ENCODE results near the gene ERCC8.
"Not testable (repeated sequence)": the region's sequence is repeated elsewhere in the genome, so short reads cannot be mapped to it uniquely, and the experiment has no call there.

The ERCC8 gene

GRCh38 chr5:60944904-60945812 lies at the start of gene ERCC8, which contains the start of gene NDUFAF2:
ERCC8 (minus strand) TSS chr5:60945070; CDS start chr5:60945008, 62 bp downstream.
NDUFAF2 (plus strand) TSS chr5:60945205; CDS start chr5:60945256, 51 bp downstream.
- DNase-seq, result peak; percentile 63

GRCh38 chr5:60993875-60994571 lies 49.2 kb upstream of the ERCC8 start:
- DNase-seq, result no peak

DNA sequence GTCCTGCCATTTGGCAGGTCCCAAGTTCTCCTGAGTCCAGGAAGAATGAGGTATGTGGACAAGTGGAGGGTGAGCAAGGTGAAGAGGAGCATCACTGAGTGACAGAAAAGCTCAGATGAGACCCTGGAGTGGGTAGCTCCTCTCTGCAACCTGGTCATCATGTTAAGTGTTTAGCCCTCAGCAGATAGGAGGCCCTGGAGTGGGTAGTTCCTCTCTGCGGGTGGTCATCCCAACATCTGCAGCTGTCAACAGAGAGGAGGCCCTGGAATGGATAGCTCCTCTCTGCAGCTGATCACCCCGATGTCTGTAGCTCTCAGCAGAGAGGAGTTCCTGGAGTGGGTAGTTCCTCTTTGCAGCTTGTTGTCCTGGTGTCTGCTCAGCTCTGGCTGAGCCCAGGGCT lies 48.6 kb upstream of the ERCC8 start:
- no peak for DNase-seq

DNA sequence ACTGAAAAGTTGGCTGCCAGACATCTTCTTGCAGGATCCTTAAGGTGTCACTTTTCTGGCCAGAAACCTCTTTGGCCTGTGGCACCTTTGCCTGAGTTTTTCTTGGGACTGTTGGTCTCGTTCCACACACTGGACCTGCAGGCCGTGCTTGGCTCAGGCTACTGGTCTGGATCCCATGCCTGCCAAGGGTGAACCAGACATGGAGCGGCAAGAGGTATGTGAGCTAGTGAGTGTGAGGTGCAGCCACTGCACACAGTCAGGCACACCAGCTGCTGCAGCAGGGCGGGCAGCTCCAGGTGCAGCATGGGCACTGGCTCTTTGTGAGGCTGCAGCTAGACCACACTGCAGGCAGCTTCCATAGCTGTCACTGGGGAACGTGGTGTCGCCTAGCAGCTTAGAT lies 48.0 kb upstream of the ERCC8 start:
- DNase-seq, result no peak

DNA sequence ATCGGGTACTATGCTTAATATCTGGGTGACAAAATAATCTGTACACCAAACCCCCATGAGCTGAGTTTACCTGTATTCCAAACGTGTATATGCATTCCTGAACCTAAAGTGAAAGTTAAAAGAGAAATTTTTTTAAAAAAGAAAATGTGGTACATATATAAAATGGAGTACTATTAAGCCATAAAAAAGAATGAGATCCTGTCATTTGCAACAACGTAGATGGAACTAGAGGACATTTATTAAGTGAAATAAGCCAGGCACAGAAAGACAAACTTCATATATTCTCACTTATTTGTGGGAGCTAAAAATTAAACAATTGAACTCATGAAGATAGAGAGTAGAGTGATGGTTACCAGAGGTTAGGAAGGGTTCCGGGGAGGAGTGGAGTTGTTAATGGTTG lies 44.9 kb upstream of the ERCC8 start:
- DNase-seq, result no peak

GRCh38 chr5:60982127-60982526 lies 37.3 kb upstream of the ERCC8 start:
- DNase-seq, result not testable (repeated sequence)

DNA sequence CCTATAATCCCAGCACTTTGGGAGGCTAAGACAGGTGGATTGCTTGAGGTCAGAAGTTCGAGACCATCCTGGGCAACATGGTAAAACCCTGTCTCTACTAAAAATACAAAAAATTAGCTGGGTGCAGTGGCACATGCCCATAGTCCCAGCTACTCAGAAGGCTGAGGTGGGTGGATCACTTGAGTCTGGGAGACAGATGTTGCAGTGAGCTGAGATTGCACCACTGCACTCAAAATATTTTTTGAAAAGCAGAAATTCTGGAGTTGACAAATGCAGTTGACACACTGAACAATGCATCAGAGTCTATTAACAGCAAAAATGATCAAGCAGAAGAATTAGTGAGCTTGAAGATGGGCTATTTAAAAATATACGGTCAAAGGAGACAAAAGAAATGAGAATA lies 35.6 kb upstream of the ERCC8 start:
- DNase-seq, result no peak

DNA sequence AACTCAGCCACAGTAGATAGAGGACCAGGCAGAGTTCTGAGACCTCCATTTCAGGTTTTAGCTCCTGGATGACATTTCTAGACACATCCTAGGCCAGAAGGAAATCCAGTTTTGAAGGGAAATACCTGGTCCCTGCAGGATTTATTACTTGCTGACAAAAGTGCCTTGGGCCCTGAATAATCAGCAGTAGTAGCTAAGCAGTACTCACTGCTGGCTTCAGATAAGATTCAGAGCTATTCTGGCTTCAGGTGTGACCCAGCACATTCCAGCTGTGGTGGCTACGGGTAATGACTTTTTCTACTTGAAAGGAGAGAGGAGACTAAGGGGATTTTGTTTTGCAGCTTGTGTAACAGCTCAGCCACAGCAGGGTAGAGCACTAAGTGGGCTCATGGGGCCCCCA lies 34.1 kb upstream of the ERCC8 start:
- no peak for DNase-seq

- no peak for DNase-seq
Measured at GRCh38 chr5:60977956-60978737, 33.3 kb upstream of the ERCC8 start.

DNA sequence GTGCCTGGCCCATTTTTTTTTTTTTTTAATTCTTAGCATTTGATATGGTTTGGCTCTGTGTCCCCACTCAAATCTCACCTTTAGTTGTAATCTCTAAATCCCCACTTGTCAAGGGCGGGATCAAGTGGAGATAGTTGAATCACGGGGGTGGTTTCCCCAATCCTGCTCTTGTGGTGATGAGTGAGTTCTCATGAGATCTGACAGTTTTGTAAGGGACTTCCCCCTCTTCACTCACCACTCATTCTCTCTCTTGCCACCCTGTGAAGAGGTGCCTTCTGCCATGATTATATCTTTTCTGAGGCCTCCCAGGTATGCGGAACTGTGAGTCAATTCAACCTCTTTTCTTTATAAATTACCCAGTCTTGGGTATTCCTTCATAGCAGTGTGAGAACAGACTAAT lies 27.4 kb upstream of the ERCC8 start:
- DNase-seq, result no peak

DNA sequence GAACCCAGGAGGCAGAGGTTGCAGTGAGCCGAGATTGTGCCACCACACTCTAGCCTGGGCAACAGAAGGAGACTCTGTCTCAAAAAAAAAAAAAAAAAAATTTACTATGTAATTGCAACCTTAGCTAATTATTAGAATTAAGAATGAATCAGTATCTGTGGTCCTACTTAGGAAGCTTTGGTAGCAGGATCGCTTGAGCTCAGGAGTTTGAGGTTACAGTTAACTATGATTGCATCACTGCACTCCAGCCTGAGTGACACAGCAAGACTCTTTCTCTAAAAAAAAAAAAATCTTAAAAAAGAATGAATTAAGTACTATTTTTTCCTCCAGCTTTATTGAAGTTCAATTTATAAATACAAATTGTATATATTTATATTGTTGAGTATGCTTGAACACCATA lies 16.8 kb upstream of the ERCC8 start:
- no peak for DNase-seq

DNA sequence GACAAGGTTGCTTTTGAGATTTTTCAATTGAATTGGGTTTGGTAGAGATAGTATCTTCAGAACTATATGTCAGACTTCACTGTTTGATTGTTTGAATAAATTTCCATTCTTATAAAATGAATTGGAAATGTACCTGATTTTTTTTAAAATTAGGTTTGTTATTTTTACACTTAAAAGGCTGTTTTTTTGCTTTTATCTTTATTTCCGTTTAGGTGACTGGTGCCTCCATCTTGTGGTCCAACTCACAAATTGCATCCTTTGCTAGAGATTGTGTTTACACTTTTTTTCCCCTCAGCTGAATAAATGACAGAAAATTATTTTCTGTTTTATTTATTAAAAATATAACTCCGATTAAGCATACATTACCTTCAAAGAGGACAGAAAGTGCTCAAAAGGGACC lies 15.7 kb upstream of the ERCC8 start:
- DNase-seq, result no peak

GRCh38 chr5:60959156-60959555 lies 14.3 kb upstream of the ERCC8 start:
- no peak for DNase-seq

GRCh38 chr5:60958712-60959111 lies 13.8 kb upstream of the ERCC8 start:
- DNase-seq, result no peak

GRCh38 chr5:60958088-60958487 lies 13.2 kb upstream of the ERCC8 start:
- no peak for DNase-seq

DNA sequence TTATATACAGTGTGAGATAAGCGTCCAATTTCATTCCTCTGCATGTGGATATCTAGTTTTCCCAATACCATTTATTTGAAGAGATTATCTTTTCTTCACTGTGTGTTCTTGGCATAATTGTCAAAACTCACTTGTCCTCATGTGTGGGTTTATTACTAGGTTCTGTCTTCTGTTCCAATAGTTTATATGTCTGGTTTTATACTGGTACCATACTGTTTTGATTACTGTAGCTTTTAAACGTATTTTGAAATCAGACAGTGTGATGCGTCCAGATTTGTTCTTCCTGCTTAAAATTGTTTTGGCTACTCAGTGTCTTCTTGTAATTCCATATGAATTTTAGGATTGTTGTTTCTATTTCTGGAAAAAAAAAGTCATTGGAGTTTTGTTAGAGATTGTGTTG lies 10.4 kb upstream of the ERCC8 start:
- DNase-seq, result no peak

GRCh38 chr5:60948738-60949137 lies 3.9 kb upstream of the ERCC8 start:
- DNase-seq, result no peak

DNA sequence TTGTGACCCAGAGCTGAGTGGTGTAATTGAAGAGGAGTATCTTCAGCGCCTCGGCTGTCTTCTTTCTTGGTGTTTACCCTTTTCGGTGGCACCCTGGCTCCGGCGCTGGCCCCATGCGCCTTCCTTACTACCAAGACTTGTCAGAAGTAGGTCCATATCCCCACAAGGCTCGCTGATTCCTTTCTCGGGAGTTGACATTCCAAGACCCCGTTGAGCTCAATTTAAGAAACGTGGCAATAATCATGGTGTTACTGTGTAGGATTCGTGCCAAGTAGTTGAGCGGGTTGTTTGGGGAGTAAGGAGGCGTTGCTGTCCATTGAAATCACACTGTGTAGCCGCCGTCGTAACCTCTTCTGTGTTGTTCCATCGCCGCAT lies 930 bp upstream of the ERCC8 start:
- peak; percentile 27 for DNase-seq

GRCh38 chr5:60943624-60944023 lies 1.2 kb downstream of the ERCC8 start:
- no peak for DNase-seq

- no peak for DNase-seq
Measured at GRCh38 chr5:60929024-60929423, 15.8 kb downstream of the ERCC8 start.

GRCh38 chr5:60927450-60927849 lies 17.4 kb downstream of the ERCC8 start:
- no peak for DNase-seq

DNA sequence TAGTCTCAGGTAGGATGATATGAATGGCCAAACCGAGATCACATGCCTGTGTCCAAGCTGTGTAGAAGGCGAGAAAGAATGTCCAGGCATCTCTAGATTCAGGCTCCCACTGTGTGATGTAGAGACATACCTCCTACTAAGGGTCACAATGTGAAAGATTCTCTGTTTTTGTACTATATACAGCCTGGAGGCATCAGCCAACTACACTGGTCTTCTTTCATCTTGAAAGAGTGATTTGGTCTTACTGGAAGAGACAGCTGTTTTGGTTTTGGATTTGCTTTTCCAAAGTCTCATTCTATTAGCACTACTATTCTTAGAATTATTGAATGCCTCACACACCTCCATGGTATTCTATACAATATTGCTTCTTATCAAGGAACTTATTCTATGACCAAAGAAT lies 26.4 kb downstream of the ERCC8 start:
- no peak for DNase-seq

GRCh38 chr5:60916646-60917045 lies 28.2 kb downstream of the ERCC8 start:
- no peak for DNase-seq
